AG09319 (cell line): ENCODE measurements around the gene MAFF.
A peak's percentile ranks its signal among the peaks of the same experiment; 100 is the strongest.

Source experiments
- DNase-seq: peaks from one replicate; pipeline ENCODE4 v3.0.0-alpha.2; 2010; ENCODE audit warnings: low read depth; ENCODE audit errors: extremely low read depth
- TF ChIP-seq, protein P1 (sequence below): IDR thresholded peaks from 2 replicates; pipeline ENCODE4 v1.5.1; 2011; ENCODE audit warnings: low read depth, mild to moderate bottlenecking, inconsistent platforms, low read length, moderate library complexity

MAFF gene

GRCh38 chr22:38257650-38258250 is 56.0 kb downstream of the MAFF start:
- no peak for DNase-seq
- TF ChIP-seq, protein P1, sequence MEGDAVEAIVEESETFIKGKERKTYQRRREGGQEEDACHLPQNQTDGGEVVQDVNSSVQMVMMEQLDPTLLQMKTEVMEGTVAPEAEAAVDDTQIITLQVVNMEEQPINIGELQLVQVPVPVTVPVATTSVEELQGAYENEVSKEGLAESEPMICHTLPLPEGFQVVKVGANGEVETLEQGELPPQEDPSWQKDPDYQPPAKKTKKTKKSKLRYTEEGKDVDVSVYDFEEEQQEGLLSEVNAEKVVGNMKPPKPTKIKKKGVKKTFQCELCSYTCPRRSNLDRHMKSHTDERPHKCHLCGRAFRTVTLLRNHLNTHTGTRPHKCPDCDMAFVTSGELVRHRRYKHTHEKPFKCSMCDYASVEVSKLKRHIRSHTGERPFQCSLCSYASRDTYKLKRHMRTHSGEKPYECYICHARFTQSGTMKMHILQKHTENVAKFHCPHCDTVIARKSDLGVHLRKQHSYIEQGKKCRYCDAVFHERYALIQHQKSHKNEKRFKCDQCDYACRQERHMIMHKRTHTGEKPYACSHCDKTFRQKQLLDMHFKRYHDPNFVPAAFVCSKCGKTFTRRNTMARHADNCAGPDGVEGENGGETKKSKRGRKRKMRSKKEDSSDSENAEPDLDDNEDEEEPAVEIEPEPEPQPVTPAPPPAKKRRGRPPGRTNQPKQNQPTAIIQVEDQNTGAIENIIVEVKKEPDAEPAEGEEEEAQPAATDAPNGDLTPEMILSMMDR = no peak

DNA sequence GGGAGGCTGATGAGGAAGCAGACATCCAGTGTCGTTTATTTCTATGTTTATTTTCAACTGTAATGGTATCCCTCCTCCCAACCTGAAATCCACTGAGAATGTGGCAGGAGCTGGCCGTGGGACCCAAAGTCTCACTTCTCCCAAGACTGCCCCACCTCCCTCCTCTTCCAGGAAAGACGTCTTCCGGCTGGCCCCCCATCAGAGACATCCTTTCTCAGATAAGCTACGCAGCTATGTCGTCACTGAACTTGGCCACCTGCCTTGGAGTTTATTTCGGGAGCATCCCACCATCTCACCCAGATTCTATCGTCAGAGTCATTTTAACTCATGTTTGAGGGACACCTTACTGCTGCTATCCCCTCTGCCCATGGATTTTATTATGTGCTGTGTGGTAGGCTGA is 57.1 kb downstream of the MAFF start:
- TF ChIP-seq, protein P1 = no peak
- DNase-seq = no peak

- TF ChIP-seq, protein P1 = no peak
- no peak for DNase-seq
Observed at GRCh38 chr22:38259370-38259769, 57.6 kb downstream of the MAFF start.

DNA sequence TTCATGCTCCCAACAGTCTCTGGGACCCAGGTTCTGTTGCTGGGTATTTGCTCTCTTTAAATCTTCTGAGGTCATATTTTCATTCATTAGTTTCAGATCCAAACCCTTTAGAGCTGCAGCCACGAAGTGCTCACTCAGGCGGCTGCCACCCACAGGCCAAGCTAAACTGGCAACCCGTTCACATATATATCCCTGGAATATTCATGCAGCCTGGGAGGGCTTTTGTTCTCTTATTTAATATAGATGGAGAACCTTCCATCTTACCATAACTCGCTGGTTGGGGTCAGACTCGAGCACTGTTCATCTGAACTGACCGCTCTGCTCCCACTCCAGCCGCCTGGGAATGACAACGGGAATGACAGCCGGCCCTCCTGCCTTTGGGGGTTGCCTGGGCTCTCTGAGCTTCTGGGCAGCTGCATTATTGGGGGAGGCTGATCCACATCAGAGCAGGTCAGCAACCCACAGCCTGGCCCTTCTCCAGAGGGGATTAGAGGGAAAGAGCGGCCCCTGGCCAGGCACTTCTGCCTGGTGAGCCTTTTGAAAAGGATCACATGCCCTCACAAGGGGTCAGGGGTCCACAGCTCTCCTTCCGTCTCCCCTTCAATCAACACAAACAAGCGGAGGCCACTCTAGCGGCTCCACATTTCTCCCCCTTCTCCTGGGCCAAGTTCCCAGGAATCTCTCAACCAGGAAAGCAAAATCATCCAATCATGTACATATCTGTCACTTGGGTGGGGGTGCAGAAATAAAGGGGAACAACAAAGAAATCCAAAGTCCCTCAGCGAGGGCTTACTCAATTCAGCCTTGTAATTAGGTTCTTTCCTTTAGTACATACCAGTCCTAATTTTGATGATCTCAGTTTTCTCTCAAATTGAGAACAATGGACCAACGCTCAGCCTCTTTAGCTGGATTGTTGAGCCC is 59.2 kb downstream of the MAFF start:
- DNase-seq = no peak
- TF ChIP-seq, protein P1 = peak; percentile 29

DNA sequence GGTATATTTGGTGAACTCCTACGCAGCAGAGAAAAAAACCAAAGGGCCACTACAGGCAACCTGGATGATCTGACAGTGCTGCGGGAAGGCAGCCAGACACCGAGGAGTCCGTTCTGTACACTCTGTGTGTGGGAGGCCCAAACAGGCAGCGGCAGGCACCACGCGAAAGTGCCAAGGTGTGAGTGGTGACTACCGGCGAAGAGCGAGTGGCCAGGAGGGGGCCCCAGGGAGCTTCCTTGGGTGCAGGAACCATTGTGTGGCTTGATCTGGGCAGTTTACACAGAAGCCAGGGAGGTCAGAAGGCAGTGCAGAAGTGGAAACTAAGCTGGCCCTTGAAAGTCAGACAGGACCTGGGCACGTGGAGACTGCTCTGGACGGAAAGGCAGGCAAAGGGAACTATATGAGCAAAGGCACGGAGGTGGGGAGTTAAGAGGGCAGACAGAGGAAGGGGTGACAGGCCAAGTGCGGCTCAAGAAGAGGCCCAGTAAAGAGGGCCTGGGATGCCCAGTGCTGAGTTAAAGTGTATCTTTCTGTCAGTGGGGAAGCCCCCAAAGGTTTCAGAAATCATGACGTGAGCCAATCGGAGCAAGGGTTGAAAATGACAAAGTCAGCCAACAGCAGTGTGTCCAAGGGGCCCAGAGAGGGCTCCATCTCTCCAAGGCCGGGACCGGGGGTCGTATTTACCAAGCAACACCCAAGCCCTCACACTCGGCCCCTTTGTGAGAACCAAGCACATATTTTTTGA is 60.4 kb downstream of the MAFF start:
- no peak for DNase-seq
- TF ChIP-seq, protein P1 = peak; percentile 38

GRCh38 chr22:38264322-38264843 is 62.6 kb downstream of the MAFF start:
- TF ChIP-seq, protein P1 = no peak
- DNase-seq = no peak
